Measurements from ENCODE around the gene TEPSIN. TPM values are rescaled to one million over a fixed set of nuclear protein-coding genes. Genes with fewer than 3 reads are reported as not detected.

Gene TEPSIN, protein sequence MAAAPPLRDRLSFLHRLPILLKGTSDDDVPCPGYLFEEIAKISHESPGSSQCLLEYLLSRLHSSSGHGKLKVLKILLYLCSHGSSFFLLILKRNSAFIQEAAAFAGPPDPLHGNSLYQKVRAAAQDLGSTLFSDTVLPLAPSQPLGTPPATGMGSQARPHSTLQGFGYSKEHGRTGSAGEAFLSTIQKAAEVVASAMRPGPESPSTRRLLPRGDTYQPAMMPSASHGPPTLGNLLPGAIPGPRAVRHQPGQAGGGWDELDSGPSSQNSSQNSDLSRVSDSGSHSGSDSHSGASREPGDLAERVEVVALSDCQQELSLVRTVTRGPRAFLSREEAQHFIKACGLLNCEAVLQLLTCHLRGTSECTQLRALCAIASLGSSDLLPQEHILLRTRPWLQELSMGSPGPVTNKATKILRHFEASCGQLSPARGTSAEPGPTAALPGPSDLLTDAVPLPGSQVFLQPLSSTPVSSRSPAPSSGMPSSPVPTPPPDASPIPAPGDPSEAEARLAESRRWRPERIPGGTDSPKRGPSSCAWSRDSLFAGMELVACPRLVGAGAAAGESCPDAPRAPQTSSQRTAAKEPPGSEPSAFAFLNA
- total RNA-seq: 5.2 and 8.3 TPM in 2 replicates

DNA sequence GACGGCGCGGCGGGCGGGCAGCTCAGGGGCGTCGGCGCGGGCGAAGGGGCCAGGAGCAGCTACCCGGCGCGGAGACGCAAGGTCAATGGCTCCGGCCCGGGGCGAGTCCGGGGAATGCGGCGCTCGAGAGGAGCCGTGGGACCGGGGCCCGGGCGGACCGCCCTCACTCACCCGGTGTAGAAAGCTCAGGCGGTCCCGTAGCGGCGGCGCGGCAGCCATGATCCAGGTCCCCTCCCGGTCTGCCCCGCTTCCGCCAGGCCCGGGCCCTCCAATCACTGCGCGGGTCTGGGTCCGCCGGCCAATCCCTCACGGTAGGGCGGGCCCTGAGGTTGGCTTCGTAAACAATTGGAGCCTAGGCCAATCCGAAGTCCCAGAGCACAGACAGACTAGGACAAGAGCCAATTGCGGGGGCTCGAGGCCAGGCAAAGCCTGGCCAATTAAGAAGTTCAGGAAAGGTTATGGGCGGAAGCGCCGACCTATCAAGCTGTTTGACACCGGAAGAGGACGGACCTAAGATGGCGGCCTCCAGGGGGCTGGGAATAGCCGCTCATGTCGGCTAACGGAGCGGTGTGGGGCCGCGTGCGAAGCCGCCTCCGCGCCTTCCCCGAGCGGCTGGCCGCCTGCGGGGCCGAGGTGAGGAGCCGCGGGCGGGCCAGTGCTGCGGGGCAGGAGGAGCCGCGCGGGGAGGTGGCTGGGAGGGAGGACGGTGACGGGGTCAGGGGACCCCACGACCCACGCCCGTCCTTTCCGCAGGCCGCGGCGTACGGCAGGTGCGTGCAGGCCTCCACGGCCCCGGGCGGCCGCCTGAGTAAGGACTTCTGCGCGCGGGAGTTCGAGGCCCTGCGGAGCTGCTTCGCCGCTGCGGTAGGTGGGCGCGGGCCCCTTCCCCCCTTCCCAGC, at the start of gene TEPSIN, which contains the start of gene NDUFAF8:
Gene TEPSIN (minus strand): TSS at position 241 of the 899 bp plus-strand sequence. CDS start 22 bp downstream, at position 219.
Gene NDUFAF8 (plus strand): TSS at position 504 of the 899 bp plus-strand sequence. CDS start 46 bp downstream, at position 550.
- DNase-seq (ENCODE audit: low read depth in 2 of 2): peak; percentile 99

DNA sequence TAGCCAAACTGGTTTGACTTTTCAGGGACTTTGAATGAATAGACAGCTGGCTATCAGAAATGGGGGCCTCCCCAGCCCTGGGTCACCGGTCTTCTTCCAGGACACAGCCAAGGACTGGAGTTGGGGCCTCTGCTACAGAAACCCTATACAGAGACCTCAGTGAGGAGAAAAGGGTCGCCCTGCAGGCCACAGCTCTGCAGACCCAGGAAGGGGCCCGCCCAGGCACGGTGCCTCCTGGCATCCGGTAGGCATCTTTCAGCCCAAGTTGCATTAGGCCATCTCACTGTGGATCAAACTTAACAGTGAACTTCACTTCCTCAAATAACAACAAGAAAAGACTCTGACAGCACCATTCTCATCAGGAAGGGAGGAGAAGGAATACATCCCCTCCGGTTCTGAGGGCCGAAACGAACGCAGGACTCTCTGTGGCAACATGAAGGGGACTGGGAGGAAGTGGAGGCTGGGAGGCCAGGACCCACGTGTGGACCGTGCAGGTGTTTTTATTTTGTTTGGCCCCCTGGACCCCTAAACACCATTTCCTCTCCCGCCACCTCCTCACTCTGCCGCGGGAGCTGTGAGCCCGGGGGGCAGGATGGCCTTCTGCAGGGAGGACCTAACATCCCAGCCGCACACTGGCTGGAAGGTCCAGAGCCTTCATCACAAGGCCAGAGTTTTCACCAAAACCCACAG, 49.0 kb upstream of the TEPSIN start:
- peak in 1 of 2 donors; percentile 20 for DNase-seq (ENCODE audit: low read depth in 2 of 2)

DNA sequence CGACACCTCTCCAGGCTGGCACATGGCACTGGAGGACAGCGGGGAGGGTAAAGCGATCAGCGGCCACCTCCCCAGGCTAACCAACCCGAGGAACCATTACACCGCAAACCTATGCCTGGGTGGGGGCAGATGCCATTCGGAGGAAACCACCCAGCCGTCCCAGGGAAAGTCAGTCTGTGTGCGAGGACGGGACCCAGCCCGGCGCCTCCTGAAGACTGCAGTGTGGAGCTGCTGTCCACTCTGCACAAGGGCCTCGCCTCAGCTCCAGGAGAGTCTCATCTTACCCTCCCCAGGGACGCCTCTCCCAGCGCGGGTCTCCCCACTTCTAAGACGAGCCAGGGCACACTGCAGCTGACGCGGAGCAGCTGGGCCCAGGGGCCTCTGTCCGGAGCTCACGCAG, 48.3 kb upstream of the TEPSIN start:
- no peak for DNase-seq (ENCODE audit: low read depth in 2 of 2)

DNA sequence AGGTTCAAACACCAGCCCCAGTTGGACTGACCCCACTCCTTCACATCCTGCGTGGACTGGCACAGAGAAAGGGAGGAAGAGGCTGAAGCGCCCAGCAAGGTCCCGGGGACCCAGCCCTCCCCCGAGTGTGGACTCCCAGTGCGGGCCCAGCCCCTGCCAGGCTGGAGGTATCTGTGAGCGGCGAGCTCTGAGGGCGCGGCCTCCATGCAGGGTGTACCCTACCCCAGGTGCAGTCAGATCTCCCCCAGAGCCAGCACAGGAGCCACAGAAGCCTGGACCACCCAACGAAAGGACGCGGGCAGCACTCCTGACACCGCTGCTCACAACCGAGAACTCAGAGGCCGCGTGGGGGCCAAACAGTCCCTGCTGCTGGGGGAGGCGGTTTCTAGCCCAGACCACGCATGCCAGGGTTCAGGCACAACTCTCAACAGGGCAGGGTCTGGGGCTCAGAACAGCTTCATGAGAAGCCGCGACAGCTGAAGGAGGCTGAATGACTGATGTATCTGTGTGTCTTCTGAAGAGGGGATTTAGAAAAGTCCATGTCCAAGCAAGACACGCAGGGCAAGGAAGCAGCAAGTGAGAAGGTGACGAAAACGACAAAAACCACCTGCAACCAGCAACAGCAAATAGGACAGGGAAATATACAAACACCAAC, 47.8 kb upstream of the TEPSIN start:
- no peak for DNase-seq (ENCODE audit: low read depth in 2 of 2)

DNA sequence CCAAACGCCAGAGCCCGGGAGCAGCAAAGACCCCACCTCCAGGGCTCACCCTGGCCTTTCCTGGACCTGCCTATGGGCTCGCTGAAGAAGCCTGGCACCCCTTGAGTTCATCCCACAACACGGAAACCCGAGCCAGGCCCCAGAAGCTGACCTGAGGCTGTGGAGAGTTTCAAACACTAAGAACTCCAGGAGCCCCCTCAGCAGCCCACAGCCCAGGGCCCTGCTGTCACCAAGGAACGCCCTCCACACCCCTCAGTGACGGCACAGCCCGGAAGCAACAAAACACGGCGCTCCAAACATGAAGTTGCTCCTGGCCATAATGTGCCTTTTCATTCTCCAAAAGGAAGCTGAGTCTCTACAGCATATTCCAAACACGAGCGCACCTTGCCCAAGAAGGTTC, 47.0 kb upstream of the TEPSIN start:
- peak; percentile 22 to 27 for DNase-seq (ENCODE audit: low read depth in 2 of 2)

DNA sequence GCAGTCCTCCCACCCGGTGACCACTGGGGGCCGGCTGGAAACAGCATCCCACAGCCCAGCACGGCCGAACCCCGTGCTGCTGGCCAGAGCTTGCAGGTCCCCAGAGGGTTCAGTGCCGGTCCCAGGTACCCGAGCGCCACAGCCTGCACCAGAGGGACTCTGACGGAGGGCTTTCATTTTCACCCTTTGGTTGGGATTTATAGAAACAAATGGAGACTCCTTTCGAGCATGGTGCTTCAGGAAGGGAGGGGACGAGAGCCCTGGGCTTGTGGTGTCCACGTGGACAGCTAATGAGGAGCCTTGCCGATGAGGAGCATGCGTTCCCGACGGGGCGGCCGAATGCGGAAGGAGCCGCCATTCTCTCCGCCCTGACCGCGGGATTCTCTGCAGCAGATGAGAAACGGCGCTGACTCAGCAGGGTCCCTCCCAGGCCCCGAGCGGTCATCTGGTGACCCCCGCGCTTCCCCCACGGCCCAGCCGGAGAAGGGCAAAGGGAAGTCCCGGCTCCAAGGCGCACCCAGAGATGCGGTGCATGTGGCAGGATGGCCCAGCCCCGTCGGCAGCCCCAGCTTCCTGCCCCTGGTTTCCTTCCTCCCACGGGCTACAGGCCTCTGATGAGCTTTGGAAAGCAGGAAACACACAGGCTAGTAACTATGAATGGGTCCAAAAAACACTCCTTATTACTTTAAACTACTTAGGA, 46.5 kb upstream of the TEPSIN start:
- DNase-seq (ENCODE audit: low read depth in 2 of 2): peak; percentile 73 to 75

DNA sequence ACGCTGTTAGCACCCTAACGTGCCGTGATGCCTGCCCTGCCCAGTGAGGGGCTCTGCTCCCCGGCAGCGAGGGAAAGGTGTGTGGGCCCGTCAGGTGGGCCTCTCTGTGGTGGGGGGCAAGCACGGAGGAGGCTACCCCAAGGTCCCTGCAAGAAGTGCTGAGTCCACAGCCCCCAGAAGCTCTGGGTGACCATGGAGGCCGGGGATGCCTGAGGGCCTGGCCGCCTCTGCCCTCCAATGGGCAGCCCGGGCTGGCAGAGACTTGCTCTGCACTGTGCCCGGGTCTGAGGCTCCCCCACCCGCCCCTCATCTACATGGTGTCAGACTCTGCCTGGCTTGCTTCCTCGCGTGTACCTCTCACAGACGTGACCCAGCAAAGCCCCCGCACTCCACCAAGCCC, 44.0 kb upstream of the TEPSIN start:
- DNase-seq (ENCODE audit: low read depth in 2 of 2): no peak

DNA sequence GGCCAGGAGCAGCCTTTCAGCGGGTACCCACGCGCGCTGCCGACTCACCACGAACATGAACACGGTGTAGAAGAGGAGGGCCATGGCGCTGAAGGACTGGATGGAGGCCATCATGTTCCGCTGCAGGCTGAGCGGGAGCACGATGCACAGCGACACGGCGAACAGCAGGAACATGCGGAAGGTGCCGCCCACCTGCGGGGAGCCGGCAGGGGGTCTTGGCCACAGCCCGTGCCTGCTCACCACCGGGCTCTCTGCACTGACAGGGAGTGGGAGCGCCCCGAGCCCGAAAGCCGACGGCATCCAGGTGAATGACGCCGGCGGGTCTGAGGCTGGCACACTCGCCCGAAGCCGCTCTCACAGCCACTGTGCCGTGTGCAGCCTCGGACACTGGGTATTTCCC, 43.3 kb upstream of the TEPSIN start:
- DNase-seq (ENCODE audit: low read depth in 2 of 2): no peak

DNA sequence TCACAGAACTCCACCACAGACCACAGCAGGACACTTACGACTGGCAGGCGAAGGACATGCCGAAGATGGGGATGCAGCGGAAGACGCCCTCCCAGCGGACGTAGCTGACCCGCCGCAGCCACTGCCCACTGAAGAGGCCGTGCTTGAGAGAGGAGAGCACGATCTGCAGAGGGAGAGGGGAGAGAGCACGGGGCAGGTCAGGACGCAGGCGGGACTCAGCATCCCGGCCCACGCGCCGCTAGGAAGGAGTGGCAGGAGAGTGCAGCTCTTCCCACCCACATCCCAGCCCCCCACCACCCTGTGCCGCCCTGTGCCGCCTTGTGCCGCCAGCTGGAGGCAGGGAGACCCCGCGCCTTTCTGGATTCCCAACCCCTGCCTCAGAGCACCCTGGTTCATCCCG, 41.7 kb upstream of the TEPSIN start:
- no peak for DNase-seq (ENCODE audit: low read depth in 2 of 2)

DNA sequence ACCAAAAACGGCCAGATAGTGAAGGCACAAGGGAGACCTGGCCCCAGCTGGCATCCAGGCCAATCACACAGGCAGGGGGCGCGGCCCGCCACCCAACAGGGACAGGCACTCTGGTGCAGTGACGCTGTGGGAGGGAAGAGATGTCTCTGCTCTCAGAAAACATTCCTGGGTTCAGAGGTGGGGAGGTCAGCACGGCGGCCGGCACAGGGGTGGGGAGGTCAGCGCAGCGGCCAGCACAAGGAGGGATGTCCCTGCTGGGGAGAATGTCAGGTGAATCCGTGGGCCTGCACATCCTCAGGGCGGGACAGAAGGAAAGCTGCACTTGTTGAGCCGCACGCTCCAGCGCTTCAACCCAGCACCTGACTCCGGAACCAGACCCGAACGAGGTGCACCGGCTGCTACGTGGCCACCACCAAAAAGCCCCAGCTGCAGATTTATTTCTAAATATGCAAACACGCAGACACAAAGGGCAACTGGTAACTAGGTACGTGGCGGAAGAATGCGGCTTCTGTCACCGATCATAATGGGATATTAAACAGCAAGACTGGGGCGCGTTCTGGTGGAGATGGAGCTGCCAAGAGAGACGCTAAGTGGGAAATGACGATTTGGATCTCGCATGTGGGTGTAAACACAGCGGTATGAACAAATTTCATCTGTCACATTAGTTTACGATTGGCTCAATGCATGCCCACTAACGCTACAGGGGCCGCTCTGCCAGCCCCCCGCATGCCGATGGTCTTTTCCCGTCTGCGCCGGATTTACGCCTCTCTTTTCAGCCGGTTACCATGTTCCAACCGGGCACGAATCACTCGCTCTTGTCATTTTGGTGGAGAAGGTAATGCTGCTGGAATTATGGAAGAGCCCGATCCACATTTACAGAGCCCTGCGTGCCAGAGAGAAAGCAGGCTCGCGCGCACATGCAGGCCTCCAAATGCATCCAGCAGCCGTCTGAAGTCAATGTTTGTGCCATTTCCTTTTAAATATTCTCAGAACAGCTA, 40.7 kb upstream of the TEPSIN start:
- no peak for DNase-seq (ENCODE audit: low read depth in 2 of 2)

DNA sequence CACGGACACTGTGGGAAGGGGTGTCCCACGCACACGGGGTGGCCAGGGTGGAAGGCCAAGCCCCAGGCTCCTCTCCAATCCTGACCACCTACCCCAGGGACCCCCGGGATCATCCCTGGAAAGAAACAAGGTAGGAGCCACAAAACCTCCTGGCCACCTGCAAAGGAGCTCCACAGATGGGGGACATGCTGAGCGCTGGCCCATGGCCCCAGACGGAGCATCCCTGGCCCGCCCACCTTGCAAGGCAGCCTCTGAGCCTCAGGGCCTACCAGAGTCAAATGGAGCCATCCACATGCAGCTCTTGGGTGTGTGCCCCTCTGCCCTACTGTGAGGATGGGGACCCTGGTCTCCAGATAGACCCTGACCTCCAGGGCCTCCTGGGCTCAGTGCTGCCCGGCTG, 40.0 kb upstream of the TEPSIN start:
- DNase-seq (ENCODE audit: low read depth in 2 of 2): no peak

DNA sequence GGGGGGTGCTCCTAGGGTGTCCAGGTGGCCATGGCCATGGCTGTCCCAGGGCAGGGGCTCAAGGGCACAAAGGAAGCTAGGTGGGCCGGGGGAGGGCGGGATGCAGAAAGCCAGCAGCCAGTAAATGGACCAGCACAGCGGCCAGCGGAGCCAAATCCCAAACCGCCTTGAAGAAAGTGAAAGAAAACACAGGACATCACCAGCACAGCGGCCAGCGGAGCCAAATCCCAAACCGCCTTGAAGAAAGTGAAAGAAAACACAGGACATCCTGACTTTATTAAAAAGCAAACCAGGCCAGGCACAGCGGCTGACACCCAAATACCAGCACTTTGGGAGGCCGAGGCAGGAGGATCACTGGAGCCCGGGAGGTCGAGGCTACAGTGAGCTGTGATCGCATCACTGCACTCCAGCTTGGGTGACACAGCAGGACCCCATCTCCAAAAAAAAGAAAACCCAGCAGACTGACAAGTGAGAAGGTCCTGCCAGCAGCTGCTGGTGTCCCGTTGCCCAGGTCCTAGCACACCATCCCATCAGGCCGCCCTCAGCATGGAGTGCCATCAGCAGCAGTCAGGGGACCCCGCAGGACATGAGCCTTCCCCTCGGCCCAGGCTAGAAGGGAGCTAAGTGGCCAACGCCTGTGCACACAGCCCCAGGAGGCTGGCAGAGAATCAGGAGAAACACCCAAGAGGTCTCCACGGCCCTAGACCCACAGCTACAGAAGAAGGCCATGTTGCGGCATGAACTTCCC, 39.3 kb upstream of the TEPSIN start:
- peak in 1 of 2 donors; percentile 39 for DNase-seq (ENCODE audit: low read depth in 2 of 2)

DNA sequence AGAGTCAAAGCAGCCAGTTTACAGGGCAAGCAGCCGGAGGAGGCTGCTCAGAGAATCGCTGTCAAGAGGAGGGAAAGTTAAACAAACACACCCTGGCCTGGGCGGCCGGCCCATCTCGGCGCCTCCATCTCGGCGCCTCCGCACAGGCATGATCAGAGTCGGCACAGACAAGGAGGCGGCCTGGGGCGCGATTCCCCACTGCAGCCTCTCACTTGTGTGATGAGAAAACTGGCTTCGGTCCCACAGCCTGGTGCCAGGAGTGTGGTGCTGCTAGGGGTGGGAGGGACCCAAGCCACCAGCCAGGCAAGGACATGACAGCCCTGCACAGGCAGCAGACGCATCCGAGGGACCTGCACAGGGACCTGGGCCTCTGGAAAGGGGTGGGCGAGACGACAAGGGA, 38.6 kb upstream of the TEPSIN start:
- DNase-seq (ENCODE audit: low read depth in 2 of 2): no peak

DNA sequence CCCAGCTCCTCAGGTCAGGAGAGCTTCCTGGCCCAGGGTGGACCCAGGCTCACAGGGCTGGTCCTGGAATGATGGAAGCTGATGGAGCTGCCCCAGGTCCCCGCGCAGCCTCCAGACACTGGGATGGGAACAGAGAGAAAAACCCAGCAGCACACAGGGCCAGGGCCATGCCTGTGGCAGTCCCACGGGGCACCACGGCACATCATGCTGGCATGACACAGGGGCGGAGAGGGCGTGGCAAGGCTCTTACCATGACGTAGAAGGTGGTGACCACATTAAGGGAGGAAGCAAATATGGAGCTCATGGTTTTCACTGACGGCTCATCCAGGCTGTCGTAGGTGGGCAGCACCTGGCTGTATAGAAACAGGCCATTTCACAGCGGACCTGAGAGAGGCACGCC, 37.9 kb upstream of the TEPSIN start:
- DNase-seq (ENCODE audit: low read depth in 2 of 2): no peak

DNA sequence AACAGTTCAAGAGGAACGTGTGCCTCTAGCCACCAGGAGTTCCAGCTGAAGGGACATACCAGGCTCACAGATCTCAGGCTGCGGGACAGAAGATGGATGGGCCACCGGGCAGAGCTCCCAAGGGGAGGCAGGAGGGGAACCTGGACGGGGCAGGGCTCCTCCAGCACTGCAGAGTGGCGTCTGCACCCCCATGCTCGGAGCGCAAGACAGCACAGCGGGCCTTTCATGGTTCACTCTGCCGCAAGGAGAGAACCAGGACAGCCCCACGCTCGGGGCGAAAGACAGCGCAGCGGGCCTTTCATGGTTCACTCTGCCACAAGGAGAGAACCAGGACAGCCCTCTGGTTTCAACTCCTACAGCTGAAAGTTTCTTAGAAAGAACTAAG, 35.6 kb upstream of the TEPSIN start:
- DNase-seq (ENCODE audit: low read depth in 2 of 2): no peak

DNA sequence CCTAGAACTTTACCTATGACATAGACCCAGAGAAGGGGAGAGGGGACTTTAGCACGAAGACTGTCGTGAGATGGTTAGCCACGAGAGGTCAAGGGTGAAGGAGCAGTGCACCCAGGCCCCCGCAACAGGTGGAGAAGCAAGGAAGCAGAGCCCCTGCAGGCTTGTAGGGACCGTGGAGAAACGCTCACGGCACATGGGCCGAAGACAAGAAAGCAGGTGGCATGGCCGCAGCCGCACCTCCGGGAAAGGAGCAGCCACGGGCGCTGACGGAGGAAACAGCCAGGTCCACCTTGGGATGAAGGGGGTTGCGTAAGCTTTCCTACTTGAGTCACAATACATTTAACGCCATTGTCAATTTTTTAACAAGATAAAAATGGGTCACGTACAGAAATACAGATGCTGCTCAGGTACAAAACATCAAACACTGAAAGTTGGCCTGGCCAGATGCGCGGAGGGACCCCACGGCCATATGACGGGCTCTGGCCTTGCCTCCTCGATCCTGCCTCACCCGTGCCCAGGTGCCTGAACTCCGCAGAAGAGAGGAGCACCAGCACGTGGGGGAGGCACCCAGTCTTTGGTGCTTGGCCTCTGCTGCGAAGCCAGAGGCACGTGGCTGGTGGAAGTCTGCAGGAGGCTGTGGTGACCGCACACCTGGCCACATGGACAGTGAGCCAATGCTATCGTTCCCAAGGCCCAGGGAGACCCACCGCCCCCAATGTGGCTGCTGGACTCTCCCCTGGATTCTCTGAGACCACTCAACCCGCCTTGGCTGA, 35.0 kb upstream of the TEPSIN start:
- no peak for DNase-seq (ENCODE audit: low read depth in 2 of 2)

DNA sequence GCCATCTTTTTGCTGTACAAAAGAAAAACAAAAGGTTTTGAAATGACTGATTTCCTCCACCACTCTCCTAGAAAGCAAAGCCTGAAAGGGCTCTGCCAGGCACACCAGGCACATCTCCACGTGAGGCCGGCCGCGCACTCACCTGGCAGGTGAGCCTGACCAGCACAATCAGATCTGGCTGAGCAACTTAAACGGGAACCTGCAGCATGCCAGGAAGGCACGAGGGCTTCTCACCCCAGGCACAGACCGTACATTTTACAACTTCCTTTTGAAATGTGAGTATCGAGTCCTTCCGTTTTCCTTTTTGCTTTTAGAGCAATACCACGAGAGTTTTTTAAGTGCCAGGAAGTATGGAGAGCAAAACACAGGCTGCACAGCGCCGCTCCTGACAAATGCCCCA, 33.8 kb upstream of the TEPSIN start:
- no peak for DNase-seq (ENCODE audit: low read depth in 2 of 2)

DNA sequence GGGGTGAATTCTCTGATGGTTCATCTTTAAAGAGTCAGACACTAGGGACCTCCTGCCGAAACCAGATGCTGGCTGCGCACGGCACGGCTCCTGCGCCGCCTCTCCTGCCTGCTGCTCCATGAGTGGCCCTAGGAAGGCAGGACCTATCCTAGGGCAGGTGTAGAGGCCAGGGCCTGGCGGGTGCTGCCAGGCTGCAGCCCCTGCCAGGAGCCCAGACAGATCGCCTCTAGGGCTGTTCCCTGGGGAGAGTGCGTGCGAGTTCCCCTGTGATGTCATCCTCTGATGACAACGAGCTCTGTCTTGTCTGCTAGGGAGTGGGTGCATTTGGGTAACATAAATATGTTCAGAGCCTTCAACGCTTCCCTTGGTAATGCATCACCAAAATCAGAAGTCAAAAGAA, 32.4 kb upstream of the TEPSIN start:
- no peak for DNase-seq (ENCODE audit: low read depth in 2 of 2)
